Endothelial cell of umbilical vein (primary cell): ENCODE data around the gene GALK1. TPM values are rescaled to one million over a fixed set of nuclear protein-coding genes. Genes with fewer than 3 reads are reported as not detected.

ENCODE experiments used
- BruUV-seq: library from RNA; stranded (reverse); fragments of 400-500 nt; replicated peaks from 2 replicates; lab custom pipeline; 2021; lab: Mats Ljungman, UMichigan
- CTCF ChIA-PET: fragments of 300-600, 350-600 bp; sonication (Branson Sonifier 250); formaldehyde crosslinking; loops from one replicate; lab custom pipeline; 2021; ENCODE audit warnings: antibody characterized with exemption, inconsistent platforms; lab: Charles Lee
- POLR2A ChIA-PET: fragments of 300-600, 350-600 bp; sonication (Branson Sonifier 250); formaldehyde crosslinking; loops from one replicate; lab custom pipeline; 2021; ENCODE audit warnings: antibody characterized with exemption, inconsistent platforms; lab: Charles Lee
- DNase-seq: peaks from one replicate; pipeline ENCODE4 v3.0.0-alpha.2; 2011; ENCODE audit warnings: low read depth, low spot score
- FAIRE-seq: peaks from 2 replicates; lab custom pipeline; 2011; peaks lifted over from hg19 to GRCh38; lab: Jason Lieb, UNC
- H2AFZ ChIP-seq: 2 replicates; pipeline ENCODE4 v1.6.0; 2012; ENCODE audit warnings: low read depth, low read length, control low read depth, inconsistent platforms
- H3K27ac ChIP-seq: 2 replicates; pipeline ENCODE4 v1.5.1; 2011; ENCODE audit warnings: low read depth, mild to moderate bottlenecking, control low read depth, low read length, moderate library complexity; ENCODE audit not compliant: insufficient read depth
- H3K27me3 ChIP-seq, 2 experiments: 2 replicates each; pipeline versions ENCODE4 v1.6.0 to v1.6.1; 2011; ENCODE audit warnings: low read length in 2 of 2, mixed read lengths in 1 of 2; ENCODE audit not compliant: control insufficient read depth in 2 of 2, insufficient read depth in 2 of 2
- H3K36me3 ChIP-seq, 2 experiments: 2 replicates in 1 of 2; 3 replicates in 1 of 2; pipeline ENCODE4 v1.5.1; 2011; ENCODE audit warnings: low read length in 2 of 2, mild to moderate bottlenecking in 1 of 2, moderate library complexity in 1 of 2; ENCODE audit not compliant: control insufficient read depth in 2 of 2, insufficient read depth in 2 of 2; ENCODE audit errors: extremely low read depth in 1 of 2
- H3K4me1 ChIP-seq: 3 replicates; pipeline ENCODE4 v1.5.1; 2011; ENCODE audit warnings: mild to moderate bottlenecking, low read length; ENCODE audit not compliant: control insufficient read depth, insufficient read depth; ENCODE audit errors: extremely low read depth
- H3K4me2 ChIP-seq: 2 replicates; pipeline ENCODE4 v1.6.1; 2011; ENCODE audit warnings: low read length, control low read depth, mixed read lengths; ENCODE audit not compliant: insufficient read depth
- H3K4me3 ChIP-seq, 3 experiments: fragments of 200-600 bp in 1 of 3; sonication (generic), shearing (Covaris generic) in 1 of 3; replicated peaks in 1 of 3; 2 replicates each; pipeline ENCODE4 v1.5.1; 2011 to 2016; ENCODE audit warnings: control low read depth in 3 of 3, low read length in 3 of 3, mild to moderate bottlenecking in 2 of 3, inconsistent platforms in 1 of 3, low read depth in 1 of 3, moderate library complexity in 1 of 3; ENCODE audit not compliant: insufficient read depth in 1 of 3
- H3K79me2 ChIP-seq: 2 replicates; pipeline ENCODE4 v1.6.0; 2012; ENCODE audit warnings: low read length, inconsistent platforms; ENCODE audit not compliant: control insufficient read depth, insufficient read depth
- H3K9ac ChIP-seq: replicated peaks from 2 replicates; pipeline ENCODE3; 2011; ENCODE audit warnings: low read length, control low read depth; ENCODE audit not compliant: insufficient read depth; ENCODE audit errors: extremely low read depth
- H3K9me1 ChIP-seq: replicated peaks from 3 replicates; pipeline ENCODE4 v1.6.0; 2011; ENCODE audit warnings: mild to moderate bottlenecking, low read length; ENCODE audit not compliant: control insufficient read depth, insufficient read depth; ENCODE audit errors: extremely low read depth
- H3K9me3 ChIP-seq: replicated peaks from 2 replicates; pipeline ENCODE4 v1.5.1; 2012; ENCODE audit warnings: low read length, inconsistent platforms; ENCODE audit not compliant: control insufficient read depth, insufficient read depth
- H4K20me1 ChIP-seq: replicated peaks from 2 replicates; pipeline ENCODE3; 2011; ENCODE audit warnings: mild to moderate bottlenecking, low read length; ENCODE audit not compliant: control insufficient read depth, insufficient read depth; ENCODE audit errors: extremely low read depth
- EZH2 ChIP-seq: IDR thresholded peaks from 2 replicates; pipeline ENCODE4 v1.6.1; 2012; ENCODE audit warnings: borderline replicate concordance, low read depth, mild to moderate bottlenecking, moderate library complexity, low read length, inconsistent platforms; ENCODE audit not compliant: severe bottlenecking
- FOS ChIP-seq: IDR thresholded peaks from 2 replicates; pipeline ENCODE4 v1.6.1; 2011; ENCODE audit warnings: mild to moderate bottlenecking, low read length, moderate library complexity, borderline replicate concordance; ENCODE audit not compliant: insufficient read depth
- GATA2 ChIP-seq: IDR thresholded peaks from 2 replicates; pipeline ENCODE4 v1.7.0; 2011; ENCODE audit warnings: low read depth, mild to moderate bottlenecking, moderate library complexity, mixed read lengths, low read length; ENCODE audit not compliant: insufficient read length, insufficient read depth
- JUN ChIP-seq: IDR thresholded peaks from 2 replicates; pipeline ENCODE4 v1.6.1; 2011; ENCODE audit warnings: borderline replicate concordance, low read depth; ENCODE audit not compliant: insufficient read length, insufficient read depth
- MYC ChIP-seq: IDR thresholded peaks from one replicate; pipeline ENCODE4 v1.6.1; 2011; ENCODE audit warnings: mild to moderate bottlenecking, low read depth, low read length
- POLR2A ChIP-seq: IDR thresholded peaks from 2 replicates; pipeline ENCODE4 v1.6.1; 2012; ENCODE audit warnings: low read depth, mild to moderate bottlenecking, control low read depth, low read length
- POLR2AphosphoS5 ChIP-seq: IDR thresholded peaks from 2 replicates; pipeline ENCODE4 v1.6.1; 2012; ENCODE audit warnings: low read depth, mild to moderate bottlenecking, control low read depth, low read length, moderate library complexity; ENCODE audit not compliant: insufficient read depth
- dilution Hi-C: fragments of 300-500 bp; cut with MboI; formaldehyde crosslinking; loops from one replicate; pipeline ENCODE4 v1.15.0; 2019; ENCODE audit warnings: low sequenced_read_pairs; ENCODE audit not compliant: extremely low pct_ligation_motif_present
- intact Hi-C: fragments of 100-400 bp; cut with micrococcal nuclease; formaldehyde crosslinking; loops from one replicate; pipeline ENCODE4 v1.10.0; 2022
- polyA plus RNA-seq, 4 experiments: library from polyadenylated mRNA; depleted of rRNA in 3 of 4; stranded (reverse) in 3 of 4; unstranded in 1 of 4; fragments of >200 nt; gene quantifications; 2 replicates each; pipeline versions ENCODE4 v1.2.1 to v1.2.3, GENCODE V29; 2011 to 2012; ENCODE audit warnings: missing spikeins in 1 of 4
- total RNA-seq: library from RNA; stranded (reverse); gene quantifications from 2 replicates; pipeline ENCODE4 v1.2.3, GENCODE V29; 2021
- TF ChIP-seq, protein P1 (sequence below), 2 donors: IDR thresholded peaks; 1 replicate in 1 of 2; 2 replicates in 1 of 2; pipeline ENCODE4 v1.5.1; 2011; ENCODE audit warnings: low read length in 2 of 2, mild to moderate bottlenecking in 2 of 2, moderate library complexity in 2 of 2, control low read depth in 1 of 2, inconsistent platforms in 1 of 2, low read depth in 1 of 2; ENCODE audit not compliant: insufficient read depth in 1 of 2; ENCODE audit errors: extremely low read depth in 1 of 2
- TF ChIP-seq, protein P2 (sequence below): IDR thresholded peaks from 2 replicates; pipeline ENCODE4 v1.6.1; 2011; ENCODE audit not compliant: insufficient read depth, insufficient read length

The GALK1 gene
- total and polyA plus RNA-seq, 2 donors (not counting 3 experiments of a cell fraction or from before 2014, with no cell fraction given), result 45.8 to 63.7 TPM

DNA sequence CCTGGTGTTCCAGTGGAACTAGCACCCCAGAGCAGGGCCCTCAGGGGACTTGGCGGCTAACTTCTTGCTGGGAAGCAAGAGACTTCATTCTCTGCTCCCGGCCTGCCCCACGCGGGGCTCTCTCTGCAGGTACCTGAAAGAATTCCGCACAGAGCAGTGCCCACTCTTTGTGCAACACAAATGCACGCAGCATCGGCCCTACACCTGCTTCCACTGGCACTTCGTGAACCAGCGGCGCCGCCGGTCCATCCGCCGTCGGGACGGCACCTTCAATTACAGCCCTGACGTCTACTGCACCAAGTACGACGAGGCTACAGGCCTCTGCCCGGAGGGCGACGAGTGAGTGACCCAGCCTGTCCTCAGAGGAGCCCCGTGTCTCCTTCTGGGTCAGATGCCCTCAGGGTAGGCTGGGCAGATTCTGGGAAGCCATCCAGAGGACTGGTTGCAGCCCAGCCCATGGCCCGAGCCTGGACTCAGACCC lies 44.7 kb upstream of the GALK1 start:
- no peak overlapping the region for H3K4me3 ChIP-seq
- H3K79me2 ChIP-seq, result no peaks in the 10 kb centered on the region
- no peaks in the 10 kb centered on the region for H4K20me1 ChIP-seq
- dilution Hi-C loops, result no loop called here
- POLR2A ChIA-PET, result no interaction called here
- no peaks in the 10 kb centered on the region for H3K27me3 ChIP-seq
- H3K9me3 ChIP-seq, result no peaks in the 10 kb centered on the region
- H2AFZ ChIP-seq, result no peak overlapping the region
- no peak overlapping the region for H3K4me2 ChIP-seq
- TF ChIP-seq GATA2 (no peak), JUN (no peak), POLR2AphosphoS5 (no peak), MYC (no peak), EZH2 (no peak), FOS (no peak), POLR2A (no peak)
- TF ChIP-seq, protein P1, sequence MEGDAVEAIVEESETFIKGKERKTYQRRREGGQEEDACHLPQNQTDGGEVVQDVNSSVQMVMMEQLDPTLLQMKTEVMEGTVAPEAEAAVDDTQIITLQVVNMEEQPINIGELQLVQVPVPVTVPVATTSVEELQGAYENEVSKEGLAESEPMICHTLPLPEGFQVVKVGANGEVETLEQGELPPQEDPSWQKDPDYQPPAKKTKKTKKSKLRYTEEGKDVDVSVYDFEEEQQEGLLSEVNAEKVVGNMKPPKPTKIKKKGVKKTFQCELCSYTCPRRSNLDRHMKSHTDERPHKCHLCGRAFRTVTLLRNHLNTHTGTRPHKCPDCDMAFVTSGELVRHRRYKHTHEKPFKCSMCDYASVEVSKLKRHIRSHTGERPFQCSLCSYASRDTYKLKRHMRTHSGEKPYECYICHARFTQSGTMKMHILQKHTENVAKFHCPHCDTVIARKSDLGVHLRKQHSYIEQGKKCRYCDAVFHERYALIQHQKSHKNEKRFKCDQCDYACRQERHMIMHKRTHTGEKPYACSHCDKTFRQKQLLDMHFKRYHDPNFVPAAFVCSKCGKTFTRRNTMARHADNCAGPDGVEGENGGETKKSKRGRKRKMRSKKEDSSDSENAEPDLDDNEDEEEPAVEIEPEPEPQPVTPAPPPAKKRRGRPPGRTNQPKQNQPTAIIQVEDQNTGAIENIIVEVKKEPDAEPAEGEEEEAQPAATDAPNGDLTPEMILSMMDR (IDR thresholded peaks at IDR 0.05; ENCODE audit: extremely low read depth in 1 of 2, insufficient read depth in 1 of 2, low read depth in 1 of 2, low read length in 2 of 2), result no peak
- TF ChIP-seq, protein P2, sequence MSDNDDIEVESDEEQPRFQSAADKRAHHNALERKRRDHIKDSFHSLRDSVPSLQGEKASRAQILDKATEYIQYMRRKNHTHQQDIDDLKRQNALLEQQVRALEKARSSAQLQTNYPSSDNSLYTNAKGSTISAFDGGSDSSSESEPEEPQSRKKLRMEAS, result no peak
- H3K9me1 ChIP-seq, result no peaks in the 10 kb centered on the region
- BruUV-seq, result no TSS peak
- FAIRE-seq, result no peak
- H3K4me1 ChIP-seq, result no peaks in the 10 kb centered on the region
- DNase-seq, result no peak
- peaks cover 0 to 30% of the 10 kb centered on the region in 2 experiments for H3K36me3 ChIP-seq
- no peak overlapping the region for H3K9ac ChIP-seq
- intact Hi-C loops, result no loop called here
- CTCF ChIA-PET, result interaction anchor here (1.7 kb wide), 1 partner anchor 20 kb away, joined by 7 read pairs; no protein-coding TSS in a partner anchor
- no peak overlapping the region for H3K27ac ChIP-seq
